ENCODE measurements around the gene ANAPC7. TPM values are rescaled to one million over a fixed set of nuclear protein-coding genes. Genes with fewer than 3 reads are reported as not detected.
A peak's percentile ranks its signal among the peaks of the same experiment; 100 is the strongest.

The ANAPC7 gene
- total and polyA plus RNA-seq, 9 of the 15 experiments (the other 6 are each of a cell fraction or from before 2014, with no cell fraction given), result 46.7 to 158 (median 109) TPM

DNA sequence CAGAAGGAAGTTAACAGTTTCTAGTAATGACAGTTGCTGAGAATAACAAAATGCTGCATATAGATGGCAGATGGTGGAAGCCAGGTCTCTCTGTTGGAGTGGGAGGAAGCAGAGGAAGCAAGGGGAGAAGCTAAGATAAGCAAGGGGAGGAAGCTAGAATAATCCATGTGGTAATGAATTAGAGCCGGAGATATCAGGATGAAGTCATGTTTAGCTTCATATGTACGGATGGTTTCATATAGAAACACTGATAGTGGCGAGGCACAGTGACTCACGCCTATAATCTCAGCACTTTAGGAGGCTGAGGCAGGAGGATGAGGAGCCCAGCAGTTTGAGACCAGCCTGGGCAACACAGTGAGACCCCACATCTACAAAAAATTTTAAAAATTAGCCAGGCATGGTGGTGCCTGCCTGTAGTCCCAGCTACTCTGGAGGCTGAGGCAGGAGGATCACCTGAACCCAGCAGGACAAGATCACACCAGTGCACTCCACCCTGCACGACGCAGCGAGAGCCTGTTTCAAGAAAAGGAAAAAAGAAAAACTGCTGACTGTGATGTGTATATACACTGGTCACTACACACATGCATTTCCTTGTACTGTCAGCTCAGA lies 49.2 kb downstream of the ANAPC7 start (continued):
- TF ChIP-seq, protein P1, sequence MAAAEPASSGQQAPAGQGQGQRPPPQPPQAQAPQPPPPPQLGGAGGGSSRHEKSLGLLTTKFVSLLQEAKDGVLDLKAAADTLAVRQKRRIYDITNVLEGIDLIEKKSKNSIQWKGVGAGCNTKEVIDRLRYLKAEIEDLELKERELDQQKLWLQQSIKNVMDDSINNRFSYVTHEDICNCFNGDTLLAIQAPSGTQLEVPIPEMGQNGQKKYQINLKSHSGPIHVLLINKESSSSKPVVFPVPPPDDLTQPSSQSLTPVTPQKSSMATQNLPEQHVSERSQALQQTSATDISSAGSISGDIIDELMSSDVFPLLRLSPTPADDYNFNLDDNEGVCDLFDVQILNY (CRISPR knock-in tag; IDR thresholded peaks at IDR 0.05), result no peak
- TF ChIP-seq HDAC8 (tag; IDR thresholded peaks at IDR 0.05), result no peak
- no peak for TF ChIP-seq ZNF57 (CRISPR knock-in tag; IDR thresholded peaks at IDR 0.05)
- no peak for TF ChIP-seq ZNF77 (CRISPR knock-in tag; IDR thresholded peaks at IDR 0.05)
- no peak for TF ChIP-seq HNRNPL (IDR thresholded peaks at IDR 0.05; ENCODE audit: low read depth, low read length)
- no peak for TF ChIP-seq KLF10 (CRISPR knock-in tag; IDR thresholded peaks at IDR 0.05)
- no peak for TF ChIP-seq FOXK1 (CRISPR knock-in tag; IDR thresholded peaks at IDR 0.05; ENCODE audit: borderline replicate concordance)
- peak; percentile 58 for TF ChIP-seq GATAD2B (IDR thresholded peaks at IDR 0.05; ENCODE audit: borderline replicate concordance)
- TF ChIP-seq, protein P2, sequence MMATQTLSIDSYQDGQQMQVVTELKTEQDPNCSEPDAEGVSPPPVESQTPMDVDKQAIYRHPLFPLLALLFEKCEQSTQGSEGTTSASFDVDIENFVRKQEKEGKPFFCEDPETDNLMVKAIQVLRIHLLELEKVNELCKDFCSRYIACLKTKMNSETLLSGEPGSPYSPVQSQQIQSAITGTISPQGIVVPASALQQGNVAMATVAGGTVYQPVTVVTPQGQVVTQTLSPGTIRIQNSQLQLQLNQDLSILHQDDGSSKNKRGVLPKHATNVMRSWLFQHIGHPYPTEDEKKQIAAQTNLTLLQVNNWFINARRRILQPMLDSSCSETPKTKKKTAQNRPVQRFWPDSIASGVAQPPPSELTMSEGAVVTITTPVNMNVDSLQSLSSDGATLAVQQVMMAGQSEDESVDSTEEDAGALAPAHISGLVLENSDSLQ (IDR thresholded peaks at IDR 0.05), result no peak
- peak; percentile 63 for TF ChIP-seq ZKSCAN1 (IDR thresholded peaks at IDR 0.05; ENCODE audit: low read depth, low read length)
- no peak for TF ChIP-seq BRF1 (IDR thresholded peaks at IDR 0.05; ENCODE audit: borderline replicate concordance, extremely low read depth, insufficient read length)
- TF ChIP-seq, protein P3, sequence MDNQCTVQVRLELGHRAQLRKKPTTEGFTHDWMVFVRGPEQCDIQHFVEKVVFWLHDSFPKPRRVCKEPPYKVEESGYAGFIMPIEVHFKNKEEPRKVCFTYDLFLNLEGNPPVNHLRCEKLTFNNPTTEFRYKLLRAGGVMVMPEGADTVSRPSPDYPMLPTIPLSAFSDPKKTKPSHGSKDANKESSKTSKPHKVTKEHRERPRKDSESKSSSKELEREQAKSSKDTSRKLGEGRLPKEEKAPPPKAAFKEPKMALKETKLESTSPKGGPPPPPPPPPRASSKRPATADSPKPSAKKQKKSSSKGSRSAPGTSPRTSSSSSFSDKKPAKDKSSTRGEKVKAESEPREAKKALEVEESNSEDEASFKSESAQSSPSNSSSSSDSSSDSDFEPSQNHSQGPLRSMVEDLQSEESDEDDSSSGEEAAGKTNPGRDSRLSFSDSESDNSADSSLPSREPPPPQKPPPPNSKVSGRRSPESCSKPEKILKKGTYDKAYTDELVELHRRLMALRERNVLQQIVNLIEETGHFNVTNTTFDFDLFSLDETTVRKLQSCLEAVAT (IDR thresholded peaks at IDR 0.05), result 0 out of 4 replicates have a peak, but pooled peaks of 1 of the 2 experiments have one; percentile 28
- TF ChIP-seq SETDB1 (IDR thresholded peaks at IDR 0.05; ENCODE audit: low read length), result no peak
- TF ChIP-seq, protein P4, sequence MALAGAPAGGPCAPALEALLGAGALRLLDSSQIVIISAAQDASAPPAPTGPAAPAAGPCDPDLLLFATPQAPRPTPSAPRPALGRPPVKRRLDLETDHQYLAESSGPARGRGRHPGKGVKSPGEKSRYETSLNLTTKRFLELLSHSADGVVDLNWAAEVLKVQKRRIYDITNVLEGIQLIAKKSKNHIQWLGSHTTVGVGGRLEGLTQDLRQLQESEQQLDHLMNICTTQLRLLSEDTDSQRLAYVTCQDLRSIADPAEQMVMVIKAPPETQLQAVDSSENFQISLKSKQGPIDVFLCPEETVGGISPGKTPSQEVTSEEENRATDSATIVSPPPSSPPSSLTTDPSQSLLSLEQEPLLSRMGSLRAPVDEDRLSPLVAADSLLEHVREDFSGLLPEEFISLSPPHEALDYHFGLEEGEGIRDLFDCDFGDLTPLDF (CRISPR knock-in tag; IDR thresholded peaks at IDR 0.05), result no peak
- no peak for TF ChIP-seq MTF1 (CRISPR knock-in tag; IDR thresholded peaks at IDR 0.05; ENCODE audit: borderline replicate concordance)
- no peak for TF ChIP-seq HOXB6 (CRISPR knock-in tag; IDR thresholded peaks at IDR 0.05; ENCODE audit: borderline replicate concordance)
- TF ChIP-seq, protein P5, sequence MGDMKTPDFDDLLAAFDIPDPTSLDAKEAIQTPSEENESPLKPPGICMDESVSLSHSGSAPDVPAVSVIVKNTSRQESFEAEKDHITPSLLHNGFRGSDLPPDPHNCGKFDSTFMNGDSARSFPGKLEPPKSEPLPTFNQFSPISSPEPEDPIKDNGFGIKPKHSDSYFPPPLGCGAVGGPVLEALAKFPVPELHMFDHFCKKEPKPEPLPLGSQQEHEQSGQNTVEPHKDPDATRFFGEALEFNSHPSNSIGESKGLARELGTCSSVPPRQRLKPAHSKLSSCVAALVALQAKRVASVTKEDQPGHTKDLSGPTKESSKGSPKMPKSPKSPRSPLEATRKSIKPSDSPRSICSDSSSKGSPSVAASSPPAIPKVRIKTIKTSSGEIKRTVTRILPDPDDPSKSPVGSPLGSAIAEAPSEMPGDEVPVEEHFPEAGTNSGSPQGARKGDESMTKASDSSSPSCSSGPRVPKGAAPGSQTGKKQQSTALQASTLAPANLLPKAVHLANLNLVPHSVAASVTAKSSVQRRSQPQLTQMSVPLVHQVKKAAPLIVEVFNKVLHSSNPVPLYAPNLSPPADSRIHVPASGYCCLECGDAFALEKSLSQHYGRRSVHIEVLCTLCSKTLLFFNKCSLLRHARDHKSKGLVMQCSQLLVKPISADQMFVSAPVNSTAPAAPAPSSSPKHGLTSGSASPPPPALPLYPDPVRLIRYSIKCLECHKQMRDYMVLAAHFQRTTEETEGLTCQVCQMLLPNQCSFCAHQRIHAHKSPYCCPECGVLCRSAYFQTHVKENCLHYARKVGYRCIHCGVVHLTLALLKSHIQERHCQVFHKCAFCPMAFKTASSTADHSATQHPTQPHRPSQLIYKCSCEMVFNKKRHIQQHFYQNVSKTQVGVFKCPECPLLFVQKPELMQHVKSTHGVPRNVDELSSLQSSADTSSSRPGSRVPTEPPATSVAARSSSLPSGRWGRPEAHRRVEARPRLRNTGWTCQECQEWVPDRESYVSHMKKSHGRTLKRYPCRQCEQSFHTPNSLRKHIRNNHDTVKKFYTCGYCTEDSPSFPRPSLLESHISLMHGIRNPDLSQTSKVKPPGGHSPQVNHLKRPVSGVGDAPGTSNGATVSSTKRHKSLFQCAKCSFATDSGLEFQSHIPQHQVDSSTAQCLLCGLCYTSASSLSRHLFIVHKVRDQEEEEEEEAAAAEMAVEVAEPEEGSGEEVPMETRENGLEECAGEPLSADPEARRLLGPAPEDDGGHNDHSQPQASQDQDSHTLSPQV (IDR thresholded peaks at IDR 0.05), result no peak
- TF ChIP-seq SAFB2 (IDR thresholded peaks at IDR 0.05; ENCODE audit: borderline replicate concordance, low read depth, low read length, severe bottlenecking), result no peak
- TF ChIP-seq ELF2 (CRISPR knock-in tag; IDR thresholded peaks at IDR 0.05), result no peak
- peak; percentile 97 for TF ChIP-seq NCOR1 (IDR thresholded peaks at IDR 0.05)
- TF ChIP-seq NCOA1 (IDR thresholded peaks at IDR 0.05; ENCODE audit: low read depth), result peak; percentile 90; the same call in 1 of the 2 replicates
